Iris pigment epithelial cell (primary cell): ENCODE data around the gene AADACL3.
A peak's percentile ranks its signal among the peaks of the same experiment; 100 is the strongest.
"Not testable (repeated sequence)": the region's sequence is repeated elsewhere in the genome, so short reads cannot be mapped to it uniquely, and the experiment has no call there.

Experiments
- DNase-seq: peaks from one replicate; pipeline ENCODE4 v3.0.0-alpha.2; 2011; ENCODE audit warnings: low read depth

Gene AADACL3

GRCh38 chr1:12715896-12716437, at the start of gene AADACL3:
Gene AADACL3, plus strand, starts transcription at chr1:12716110. Its CDS starts 67 bp downstream, at chr1:12716177.
- DNase-seq, result no peak

- DNase-seq, result peak; percentile 45
These were observed 49.7 kb upstream of the AADACL3 start for GRCh38 chr1:12666141-12666735.

- peak; percentile 33 for DNase-seq
These were observed 46.3 kb upstream of the AADACL3 start for GRCh38 chr1:12669529-12670068.

- no peak for DNase-seq
These were observed 41.6 kb upstream of the AADACL3 start for GRCh38 chr1:12674358-12674757.

- DNase-seq, result not testable (repeated sequence)
These were observed 39.8 kb upstream of the AADACL3 start for GRCh38 chr1:12676122-12676521.

- DNase-seq, result no peak
These were observed 38.3 kb upstream of the AADACL3 start for GRCh38 chr1:12677565-12677964.

- DNase-seq, result no peak
These were observed 37.6 kb upstream of the AADACL3 start for GRCh38 chr1:12678350-12678749.

- no peak for DNase-seq
These were observed 37.1 kb upstream of the AADACL3 start for GRCh38 chr1:12678820-12679219.

- DNase-seq, result no peak
These were observed 25.8 kb upstream of the AADACL3 start for GRCh38 chr1:12690156-12690555.

- DNase-seq, result peak; percentile 42
These were observed 22.7 kb upstream of the AADACL3 start for GRCh38 chr1:12692967-12693782.

GRCh38 chr1:12696658-12697057, 19.3 kb upstream of the AADACL3 start:
- no peak for DNase-seq

- DNase-seq, result no peak
These were observed 18.5 kb upstream of the AADACL3 start for GRCh38 chr1:12697397-12697796.

- DNase-seq, result no peak
These were observed 12.0 kb upstream of the AADACL3 start for GRCh38 chr1:12703821-12704451.

- DNase-seq, result no peak
These were observed 9.8 kb upstream of the AADACL3 start for GRCh38 chr1:12706061-12706460.

GRCh38 chr1:12708396-12709090, 7.4 kb upstream of the AADACL3 start:
- no peak for DNase-seq

- DNase-seq, result no peak
These were observed 6.8 kb upstream of the AADACL3 start for GRCh38 chr1:12709091-12709491.

- no peak for DNase-seq
These were observed 6.2 kb upstream of the AADACL3 start for GRCh38 chr1:12709696-12710095.

- DNase-seq, result no peak
These were observed 4.4 kb upstream of the AADACL3 start for GRCh38 chr1:12711536-12711935.

- no peak for DNase-seq
These were observed 3.8 kb upstream of the AADACL3 start for GRCh38 chr1:12712076-12712475.

- no peak for DNase-seq
These were observed 3.0 kb upstream of the AADACL3 start for GRCh38 chr1:12712929-12713328.

- not testable (repeated sequence) for DNase-seq
These were observed 2.3 kb upstream of the AADACL3 start for GRCh38 chr1:12713651-12714050.
